ENCODE data around the gene AMBRA1. TPM values are rescaled to one million over a fixed set of nuclear protein-coding genes. Genes with fewer than 3 reads are reported as not detected.

AMBRA1 gene
- total RNA-seq, 4 donors from 2014 or later, result 20.0 to 28.9 (median 26.0) TPM

- Histone ChIP-seq H3K9me3 (no peaks in the 10 kb centered on the region), H3K27ac (replicated peaks in 1 of 4) (no peak overlapping the region), H3K27me3 (no peaks in the 10 kb centered on the region), H3K4me3 (no peak overlapping the region), H3K4me1 (peaks cover 0 to 6% (median 0%) of the 10 kb centered on the region in 4 donors), H3K36me3 (peaks cover 14 to 79% (median 59%) of the 10 kb centered on the region in 4 donors)
- no peak for DNase-seq (ENCODE audit: extremely low spot score)
- TF ChIP-seq POLR2AphosphoS5 (IDR thresholded peaks at IDR 0.05) (no peak), CTCF (IDR thresholded peaks at IDR 0.05) (no peak), EP300 (IDR thresholded peaks at IDR 0.05) (no peak)
- intact Hi-C loops (cut with DNase I), result no loop called here
These were observed 162.6 kb downstream of the AMBRA1 start for GRCh38 chr11:46431211-46431610.

GRCh38 chr11:46429717-46430116 lies 164.1 kb downstream of the AMBRA1 start:
- WGBS, result 77% methylated on average over 3 of the region's 3 CpGs
- Histone ChIP-seq H3K4me3 (no peak overlapping the region), H3K27me3 (no peaks in the 10 kb centered on the region), H3K4me1 (no peaks in the 10 kb centered on the region), H3K27ac (replicated peaks in 1 of 4) (no peak overlapping the region), H3K36me3 (peaks cover 13 to 84% (median 60%) of the 10 kb centered on the region in 4 donors), H3K9me3 (no peaks in the 10 kb centered on the region)
- no peak for DNase-seq (ENCODE audit: extremely low spot score)
- intact Hi-C loops (cut with DNase I), result no loop called here
- no peak for TF ChIP-seq POLR2AphosphoS5 (IDR thresholded peaks at IDR 0.05)

- intact Hi-C loops (cut with DNase I), result no loop called here
- H3K27ac ChIP-seq (replicated peaks in 1 of 4), result no peak overlapping the region
- no peak for TF ChIP-seq EP300 (IDR thresholded peaks at IDR 0.05)
- no peak for TF ChIP-seq POLR2AphosphoS5 (IDR thresholded peaks at IDR 0.05)
- no peak for TF ChIP-seq CTCF (IDR thresholded peaks at IDR 0.05)
- TF ChIP-seq POLR2A (IDR thresholded peaks at IDR 0.05; ENCODE audit: low read depth), result no peak
- H3K36me3 ChIP-seq, result peaks cover 0 to 66% (median 47%) of the 10 kb centered on the region in 4 donors
- 89% methylated on average over 9 of the region's 9 CpGs for WGBS
- H3K27me3 ChIP-seq, result no peaks in the 10 kb centered on the region
- no peak overlapping the region for H3K4me3 ChIP-seq
- H3K9me3 ChIP-seq, result no peaks in the 10 kb centered on the region
- no peaks in the 10 kb centered on the region for H3K4me1 ChIP-seq
- no peak for DNase-seq (ENCODE audit: extremely low spot score)
These were observed 166.5 kb downstream of the AMBRA1 start for GRCh38 chr11:46427364-46427763.

GRCh38 chr11:46426233-46426991 lies 167.4 kb downstream of the AMBRA1 start:
- intact Hi-C loops (cut with DNase I), result no loop called here
- no peak overlapping the region for H3K4me3 ChIP-seq
- H3K9me3 ChIP-seq, result no peaks in the 10 kb centered on the region
- H3K36me3 ChIP-seq, result peaks cover 5 to 66% (median 47%) of the 10 kb centered on the region in 4 donors
- TF ChIP-seq CTCF (IDR thresholded peaks at IDR 0.05) (no peak), POLR2AphosphoS5 (IDR thresholded peaks at IDR 0.05) (no peak), EP300 (IDR thresholded peaks at IDR 0.05) (no peak), POLR2A (IDR thresholded peaks at IDR 0.05; ENCODE audit: low read depth) (no peak)
- no peaks in the 10 kb centered on the region for H3K4me1 ChIP-seq
- no peak overlapping the region for H3K27ac ChIP-seq (replicated peaks in 1 of 4)
- no peaks in the 10 kb centered on the region for H3K27me3 ChIP-seq
- no peak for DNase-seq (ENCODE audit: extremely low spot score)
- WGBS, result 84% methylated on average over 4 of the region's 4 CpGs

GRCh38 chr11:46422588-46422987 lies 171.2 kb downstream of the AMBRA1 start:
- Histone ChIP-seq H3K27me3 (no peaks in the 10 kb centered on the region), H3K4me1 (no peaks in the 10 kb centered on the region), H3K9me3 (no peaks in the 10 kb centered on the region), H3K27ac (replicated peaks in 1 of 4) (no peak overlapping the region), H3K4me3 (no peak overlapping the region), H3K36me3 (peaks cover 5 to 50% (median 28%) of the 10 kb centered on the region in 4 donors)
- TF ChIP-seq EP300 (IDR thresholded peaks at IDR 0.05), result no peak
- TF ChIP-seq POLR2A (IDR thresholded peaks at IDR 0.05; ENCODE audit: low read depth), result no peak
- TF ChIP-seq CTCF (IDR thresholded peaks at IDR 0.05), result no peak
- no peak for TF ChIP-seq POLR2AphosphoS5 (IDR thresholded peaks at IDR 0.05)
- DNase-seq (ENCODE audit: extremely low spot score), result no peak
- 78% methylated on average over 7 of the region's 7 CpGs for WGBS
- intact Hi-C loops (cut with DNase I), result no loop called here
